HepG2 (cell line): Measurements from ENCODE around the gene LTB4R. TPM values are rescaled to one million over a fixed set of nuclear protein-coding genes. Genes with fewer than 3 reads are reported as not detected.
A peak's percentile ranks its signal among the peaks of the same experiment; 100 is the strongest.

ENCODE experiments used
- AGO2 ChIP-seq: fragments of 200-400 bp; formaldehyde crosslinking; optimal IDR thresholded peaks from 2 replicates; pipeline ENCODE3; 2017; ENCODE audit warnings: mild to moderate bottlenecking, low read depth, low read length, moderate library complexity
- EEA1 ChIP-seq: sonication (generic); formaldehyde crosslinking; IDR thresholded peaks from 2 replicates; pipeline ENCODE4 v1.5.1; 2020; ENCODE audit warnings: mild to moderate bottlenecking, missing genetic modification reagents, borderline replicate concordance
- EZH2 ChIP-seq: conservative IDR thresholded peaks from 2 replicates; pipeline ENCODE4 v1.6.1; 2012; ENCODE audit warnings: mild to moderate bottlenecking, low read depth, low read length, moderate library complexity
- GFI1 ChIP-seq: sonication (generic); formaldehyde crosslinking; IDR thresholded peaks from 2 replicates; pipeline ENCODE4 v1.5.0; 2020; ENCODE audit warnings: missing genetic modification reagents, mild to moderate bottlenecking, borderline replicate concordance
- KDM3A ChIP-seq: IDR thresholded peaks from 2 replicates; pipeline ENCODE4 v1.6.1; 2018; ENCODE audit warnings: low read depth, missing compliant biosample characterization
- KDM4B ChIP-seq: sonication (generic); formaldehyde crosslinking; IDR thresholded peaks from 2 replicates; pipeline ENCODE4 v1.4.0; 2020; ENCODE audit warnings: missing genetic modification reagents
- KMT2A ChIP-seq: sonication (generic); formaldehyde crosslinking; IDR thresholded peaks from 2 replicates; pipeline ENCODE4 v1.4.0; 2020; ENCODE audit warnings: missing genetic modification reagents
- SOX5 ChIP-seq: IDR thresholded peaks from 2 replicates; pipeline ENCODE4 v1.6.1; 2016; ENCODE audit warnings: borderline replicate concordance
- TGIF2 ChIP-seq: IDR thresholded peaks from 2 replicates; pipeline ENCODE4 v1.6.1; 2016; ENCODE audit warnings: control low read depth, missing compliant biosample characterization
- ZNF451 ChIP-seq: sonication (generic); formaldehyde crosslinking; IDR thresholded peaks from 2 replicates; pipeline ENCODE4 v1.5.0; 2020; ENCODE audit warnings: mild to moderate bottlenecking, missing genetic modification reagents
- ZNF562 ChIP-seq: sonication (generic); formaldehyde crosslinking; IDR thresholded peaks from 2 replicates; pipeline ENCODE4 v1.8.0; 2022; ENCODE audit warnings: missing genetic modification reagents, borderline replicate concordance
- ZSCAN22 ChIP-seq: sonication (generic); formaldehyde crosslinking; IDR thresholded peaks from 2 replicates; pipeline ENCODE4 v1.4.0; 2020; ENCODE audit warnings: mild to moderate bottlenecking, missing genetic modification reagents
- polyA plus RNA-seq, 8 experiments: library from polyadenylated mRNA; depleted of rRNA in 3 of 8; stranded (reverse) in 7 of 8; unstranded in 1 of 8; fragments of >200 nt; fragmentation: Illumina TruSeq in 4 of 8; extraction: Trizol in 4 of 8; gene quantifications; 2 replicates each; pipeline versions ENCODE4 v1.2.1 to v1.2.3, GENCODE V29; 2011 to 2016; ENCODE audit warnings: low read depth in 4 of 8, missing spikeins in 1 of 8, mixed read lengths in 1 of 8; ENCODE audit not compliant: insufficient read depth in 1 of 8
- total RNA-seq, 5 experiments: library from RNA; depleted of rRNA; stranded (reverse); fragments of >200 nt; fragmentation: Illumina TruSeq; extraction: Trizol; gene quantifications; 2 replicates each; pipeline ENCODE4 v1.2.3, GENCODE V29; 2016; ENCODE audit warnings: low read depth in 1 of 5
- TF ChIP-seq, protein P1 (sequence below): IDR thresholded peaks from 2 replicates; pipeline ENCODE4 v1.6.1; 2018; ENCODE audit warnings: missing genetic modification reagents, mild to moderate bottlenecking, missing compliant biosample characterization
- TF ChIP-seq, protein P2 (sequence below): sonication (generic); formaldehyde crosslinking; IDR thresholded peaks from 2 replicates; pipeline ENCODE4 v1.5.0; 2020; ENCODE audit warnings: missing genetic modification reagents, mild to moderate bottlenecking, borderline replicate concordance
- TF ChIP-seq, protein P3 (sequence below), 2 experiments: sonication (generic) in 1 of 2; formaldehyde crosslinking in 1 of 2; IDR thresholded peaks; 2 replicates each; pipeline versions ENCODE4 v1.6.1 to v1.9.0; 2014 to 2022; ENCODE audit warnings: antibody characterized with exemption in 1 of 2, borderline replicate concordance in 1 of 2, inconsistent platforms in 1 of 2, low read depth in 1 of 2, missing genetic modification reagents in 1 of 2
- TF ChIP-seq, protein P4 (sequence below): sonication (generic); formaldehyde crosslinking; IDR thresholded peaks from 2 replicates; pipeline ENCODE4 v1.4.0; 2020; ENCODE audit warnings: mild to moderate bottlenecking, missing genetic modification reagents
- TF ChIP-seq, protein P5 (sequence below): sonication (generic); formaldehyde crosslinking; IDR thresholded peaks from 2 replicates; pipeline ENCODE4 v1.4.0; 2020; ENCODE audit warnings: missing genetic modification reagents, borderline replicate concordance

LTB4R gene
- total and polyA plus RNA-seq, 2 of the 13 experiments (the other 11 are each of a cell fraction or from before 2014, with no cell fraction given): 3.2 to 8.2 TPM

DNA sequence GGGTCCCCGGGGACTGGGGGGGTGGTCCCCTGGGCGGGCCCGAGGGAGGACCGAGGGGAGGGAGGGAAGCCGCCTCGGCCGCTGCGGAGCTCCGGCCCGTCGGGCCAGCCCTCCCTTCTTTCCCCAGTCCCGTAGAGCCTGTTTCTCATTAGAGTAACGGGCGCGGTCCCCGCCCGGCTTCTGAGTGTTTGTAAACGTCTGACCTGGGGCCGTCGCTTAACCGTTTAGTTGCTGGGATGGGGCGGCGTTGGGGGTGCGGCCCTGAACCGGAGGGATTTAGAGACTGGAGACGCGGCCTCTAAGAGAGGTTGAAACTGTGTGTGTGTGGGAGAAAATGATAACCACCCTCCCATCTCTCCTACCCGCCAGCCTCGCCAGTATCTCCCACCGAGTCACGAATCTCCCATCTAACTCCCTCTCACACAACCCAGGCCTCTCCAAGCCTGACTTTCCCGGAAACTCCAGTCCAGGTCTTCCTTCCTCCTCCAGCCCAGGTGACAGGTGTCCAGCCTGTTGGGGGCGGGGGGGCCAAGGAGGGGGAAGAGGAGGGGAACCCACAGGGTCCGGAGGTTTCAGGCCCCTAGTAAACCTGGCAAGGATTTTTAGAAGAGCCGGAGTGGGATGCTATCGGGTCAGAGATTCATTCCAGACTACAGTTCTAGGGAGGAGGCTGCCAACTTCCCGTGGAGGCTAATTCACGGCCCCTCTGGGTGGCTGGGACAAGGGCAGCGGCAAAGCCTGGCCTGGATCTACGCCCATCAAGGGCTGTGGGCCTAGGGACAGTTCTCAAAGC, 55.6 kb downstream of the LTB4R start (continued):
- TF ChIP-seq TGIF2 (CRISPR knock-in tag) (peak; percentile 31; the same call in 1 of the 2 replicates), EZH2 (no peak; the same call in none of the 2 replicates), GFI1 (CRISPR knock-in tag) (no peak), AGO2 (no peak), SOX5 (no peak), EEA1 (no peak; the same call in 1 of the 2 replicates), ZNF451 (CRISPR knock-in tag) (0 out of 2 replicates have a peak, but pooled peaks have one; percentile 51), KDM4B (CRISPR knock-in tag) (no peak), ZNF562 (CRISPR knock-in tag) (no peak), KDM3A (CRISPR knock-in tag) (peak; percentile 62; the same call in 1 of the 2 replicates), KMT2A (peak; percentile 22; the same call in 1 of the 2 replicates), ZSCAN22 (CRISPR knock-in tag) (no peak)
- TF ChIP-seq, protein P1, sequence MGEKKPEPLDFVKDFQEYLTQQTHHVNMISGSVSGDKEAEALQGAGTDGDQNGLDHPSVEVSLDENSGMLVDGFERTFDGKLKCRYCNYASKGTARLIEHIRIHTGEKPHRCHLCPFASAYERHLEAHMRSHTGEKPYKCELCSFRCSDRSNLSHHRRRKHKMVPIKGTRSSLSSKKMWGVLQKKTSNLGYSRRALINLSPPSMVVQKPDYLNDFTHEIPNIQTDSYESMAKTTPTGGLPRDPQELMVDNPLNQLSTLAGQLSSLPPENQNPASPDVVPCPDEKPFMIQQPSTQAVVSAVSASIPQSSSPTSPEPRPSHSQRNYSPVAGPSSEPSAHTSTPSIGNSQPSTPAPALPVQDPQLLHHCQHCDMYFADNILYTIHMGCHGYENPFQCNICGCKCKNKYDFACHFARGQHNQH (CRISPR knock-in tag): 0 out of 2 replicates have a peak, but pooled peaks have one; percentile 43
- TF ChIP-seq, protein P2, sequence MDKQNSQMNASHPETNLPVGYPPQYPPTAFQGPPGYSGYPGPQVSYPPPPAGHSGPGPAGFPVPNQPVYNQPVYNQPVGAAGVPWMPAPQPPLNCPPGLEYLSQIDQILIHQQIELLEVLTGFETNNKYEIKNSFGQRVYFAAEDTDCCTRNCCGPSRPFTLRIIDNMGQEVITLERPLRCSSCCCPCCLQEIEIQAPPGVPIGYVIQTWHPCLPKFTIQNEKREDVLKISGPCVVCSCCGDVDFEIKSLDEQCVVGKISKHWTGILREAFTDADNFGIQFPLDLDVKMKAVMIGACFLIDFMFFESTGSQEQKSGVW (CRISPR knock-in tag): no peak
- TF ChIP-seq, protein P3, sequence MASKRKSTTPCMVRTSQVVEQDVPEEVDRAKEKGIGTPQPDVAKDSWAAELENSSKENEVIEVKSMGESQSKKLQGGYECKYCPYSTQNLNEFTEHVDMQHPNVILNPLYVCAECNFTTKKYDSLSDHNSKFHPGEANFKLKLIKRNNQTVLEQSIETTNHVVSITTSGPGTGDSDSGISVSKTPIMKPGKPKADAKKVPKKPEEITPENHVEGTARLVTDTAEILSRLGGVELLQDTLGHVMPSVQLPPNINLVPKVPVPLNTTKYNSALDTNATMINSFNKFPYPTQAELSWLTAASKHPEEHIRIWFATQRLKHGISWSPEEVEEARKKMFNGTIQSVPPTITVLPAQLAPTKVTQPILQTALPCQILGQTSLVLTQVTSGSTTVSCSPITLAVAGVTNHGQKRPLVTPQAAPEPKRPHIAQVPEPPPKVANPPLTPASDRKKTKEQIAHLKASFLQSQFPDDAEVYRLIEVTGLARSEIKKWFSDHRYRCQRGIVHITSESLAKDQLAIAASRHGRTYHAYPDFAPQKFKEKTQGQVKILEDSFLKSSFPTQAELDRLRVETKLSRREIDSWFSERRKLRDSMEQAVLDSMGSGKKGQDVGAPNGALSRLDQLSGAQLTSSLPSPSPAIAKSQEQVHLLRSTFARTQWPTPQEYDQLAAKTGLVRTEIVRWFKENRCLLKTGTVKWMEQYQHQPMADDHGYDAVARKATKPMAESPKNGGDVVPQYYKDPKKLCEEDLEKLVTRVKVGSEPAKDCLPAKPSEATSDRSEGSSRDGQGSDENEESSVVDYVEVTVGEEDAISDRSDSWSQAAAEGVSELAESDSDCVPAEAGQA (IDR thresholded peaks at IDR 0.05; ENCODE audit: low read depth): 0 out of 2 replicates have a peak, but pooled peaks have one; percentile 11
- TF ChIP-seq, protein P3 (CRISPR knock-in tag; IDR thresholded peaks at IDR 0.05; ENCODE audit: borderline replicate concordance): no peak
- TF ChIP-seq, protein P4, sequence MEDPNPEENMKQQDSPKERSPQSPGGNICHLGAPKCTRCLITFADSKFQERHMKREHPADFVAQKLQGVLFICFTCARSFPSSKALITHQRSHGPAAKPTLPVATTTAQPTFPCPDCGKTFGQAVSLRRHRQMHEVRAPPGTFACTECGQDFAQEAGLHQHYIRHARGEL: no peak
- TF ChIP-seq, protein P5, sequence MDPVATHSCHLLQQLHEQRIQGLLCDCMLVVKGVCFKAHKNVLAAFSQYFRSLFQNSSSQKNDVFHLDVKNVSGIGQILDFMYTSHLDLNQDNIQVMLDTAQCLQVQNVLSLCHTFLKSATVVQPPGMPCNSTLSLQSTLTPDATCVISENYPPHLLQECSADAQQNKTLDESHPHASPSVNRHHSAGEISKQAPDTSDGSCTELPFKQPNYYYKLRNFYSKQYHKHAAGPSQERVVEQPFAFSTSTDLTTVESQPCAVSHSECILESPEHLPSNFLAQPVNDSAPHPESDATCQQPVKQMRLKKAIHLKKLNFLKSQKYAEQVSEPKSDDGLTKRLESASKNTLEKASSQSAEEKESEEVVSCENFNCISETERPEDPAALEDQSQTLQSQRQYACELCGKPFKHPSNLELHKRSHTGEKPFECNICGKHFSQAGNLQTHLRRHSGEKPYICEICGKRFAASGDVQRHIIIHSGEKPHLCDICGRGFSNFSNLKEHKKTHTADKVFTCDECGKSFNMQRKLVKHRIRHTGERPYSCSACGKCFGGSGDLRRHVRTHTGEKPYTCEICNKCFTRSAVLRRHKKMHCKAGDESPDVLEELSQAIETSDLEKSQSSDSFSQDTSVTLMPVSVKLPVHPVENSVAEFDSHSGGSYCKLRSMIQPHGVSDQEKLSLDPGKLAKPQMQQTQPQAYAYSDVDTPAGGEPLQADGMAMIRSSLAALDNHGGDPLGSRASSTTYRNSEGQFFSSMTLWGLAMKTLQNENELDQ (CRISPR knock-in tag): peak; percentile 83
